ENCODE data around the gene ZFAND3.

GRCh38 chr6:38078671-38079070, 259.1 kb downstream of the ZFAND3 start:
- TF ChIP-seq POLR2AphosphoS5 (IDR thresholded peaks at IDR 0.05; ENCODE audit: low read depth, low read length) (no peak), CTCF (IDR thresholded peaks at IDR 0.05) (no peak), MAX (IDR thresholded peaks at IDR 0.05; ENCODE audit: low read depth) (no peak), SMC3 (IDR thresholded peaks at IDR 0.05; ENCODE audit: low read depth, low read length) (no peak), GABPA (IDR thresholded peaks at IDR 0.05; ENCODE audit: low read depth) (no peak)

Measured in SK-N-SH (cell line).